NCI-H226 (cell line): ENCODE measurements around the gene LRP2.
"Not testable (repeated sequence)": the region's sequence is repeated elsewhere in the genome, so short reads cannot be mapped to it uniquely, and the experiment has no call there.

Source experiments
- DNase-seq: peaks from one replicate; pipeline ENCODE4 v3.0.0-alpha.2; 2015

The LRP2 gene

GRCh38 chr2:169300636-169301530 lies 61.5 kb downstream of the LRP2 start:
- no peak for DNase-seq

DNA sequence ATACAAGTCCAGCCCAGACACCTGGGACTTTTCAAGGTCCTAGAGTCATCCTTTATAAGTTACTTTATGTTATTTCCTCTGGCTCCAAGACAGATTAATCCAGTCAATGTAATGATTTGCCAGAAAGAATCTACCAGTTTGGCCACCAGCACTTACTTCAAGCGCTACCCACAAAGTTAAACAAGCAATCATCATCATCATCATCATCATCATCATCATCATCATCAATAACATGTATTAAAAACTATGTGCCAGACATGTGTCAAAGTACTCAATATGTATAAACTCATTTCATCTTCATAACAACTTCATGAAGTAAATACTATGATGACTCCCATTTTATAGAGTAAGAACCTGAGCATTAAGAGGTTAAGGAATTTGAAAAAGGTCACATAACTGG lies 64.3 kb downstream of the LRP2 start:
- DNase-seq, result no peak

GRCh38 chr2:169294001-169294675 lies 68.2 kb downstream of the LRP2 start:
- no peak for DNase-seq

GRCh38 chr2:169291517-169291916 lies 70.8 kb downstream of the LRP2 start:
- DNase-seq, result no peak

DNA sequence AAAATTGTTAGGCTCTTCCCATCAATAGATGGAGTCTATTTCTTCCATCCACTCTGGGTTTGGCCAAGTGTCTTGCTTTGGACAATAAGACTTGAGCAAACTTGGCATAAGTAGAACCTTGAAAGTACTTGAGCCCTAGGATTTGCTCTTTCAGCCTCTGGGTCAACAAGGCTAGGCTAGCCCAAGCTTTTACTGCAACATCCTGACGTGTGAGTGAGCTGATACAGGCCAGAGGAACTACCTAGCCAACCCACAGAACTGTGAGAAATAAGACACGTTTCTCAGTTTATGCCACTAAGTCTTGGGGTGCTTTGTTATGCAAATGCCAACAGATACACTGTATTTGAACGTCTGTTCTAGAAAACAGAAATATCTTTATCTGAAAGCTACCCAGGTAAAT lies 71.9 kb downstream of the LRP2 start:
- DNase-seq, result no peak

DNA sequence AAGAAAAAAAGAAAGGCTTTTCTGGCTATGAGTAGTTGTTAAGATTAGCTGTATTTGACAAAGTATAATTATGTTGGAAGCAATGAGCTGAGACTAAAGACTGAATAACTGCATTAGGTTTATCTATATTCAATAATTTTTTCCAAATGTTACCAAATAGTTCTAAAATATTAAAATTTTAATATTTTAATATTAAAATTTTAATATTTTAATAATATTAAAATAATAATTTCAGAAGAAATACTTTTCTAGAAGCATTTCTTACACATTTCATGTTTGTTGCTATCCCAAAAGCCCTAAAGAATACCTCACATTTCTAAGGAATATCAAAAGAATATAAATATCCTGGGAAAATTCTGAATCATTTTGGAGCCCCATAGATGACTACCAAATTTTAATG lies 74.7 kb downstream of the LRP2 start:
- DNase-seq, result no peak

- DNase-seq, result no peak
Observed at GRCh38 chr2:169286624-169287231, 75.6 kb downstream of the LRP2 start.

DNA sequence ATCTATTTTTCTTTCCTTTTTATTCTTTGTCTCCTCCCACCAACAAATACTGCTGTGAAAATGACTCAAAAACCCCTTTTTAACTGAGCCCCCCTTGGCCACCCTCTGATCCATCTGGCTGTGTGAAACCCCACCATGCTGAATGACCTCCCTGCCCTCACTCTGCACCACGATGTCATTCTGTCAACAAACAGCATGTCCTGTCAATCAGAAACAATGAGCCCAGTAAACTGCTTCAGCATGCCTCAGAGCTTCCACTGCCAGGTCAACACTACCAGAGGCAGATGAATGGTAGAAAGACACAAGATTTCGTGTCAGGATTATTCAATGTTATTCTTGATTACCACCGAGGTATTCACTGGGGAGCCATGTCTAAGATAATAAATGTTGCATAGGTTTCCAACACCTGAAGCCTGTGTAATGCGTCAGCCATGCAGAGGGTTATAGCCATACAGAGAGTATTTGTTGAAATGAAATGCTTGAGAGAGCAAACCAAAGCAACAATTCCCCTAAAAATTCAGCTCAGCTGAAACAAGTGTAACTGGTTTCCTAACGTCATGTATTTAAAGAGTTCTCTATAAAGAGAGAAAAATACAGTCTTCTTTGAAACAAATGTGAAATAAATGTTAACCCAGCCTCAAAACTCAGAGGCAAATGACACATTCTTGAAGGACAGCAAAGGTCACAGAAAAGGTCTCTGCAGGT lies 76.7 kb downstream of the LRP2 start:
- DNase-seq, result no peak

DNA sequence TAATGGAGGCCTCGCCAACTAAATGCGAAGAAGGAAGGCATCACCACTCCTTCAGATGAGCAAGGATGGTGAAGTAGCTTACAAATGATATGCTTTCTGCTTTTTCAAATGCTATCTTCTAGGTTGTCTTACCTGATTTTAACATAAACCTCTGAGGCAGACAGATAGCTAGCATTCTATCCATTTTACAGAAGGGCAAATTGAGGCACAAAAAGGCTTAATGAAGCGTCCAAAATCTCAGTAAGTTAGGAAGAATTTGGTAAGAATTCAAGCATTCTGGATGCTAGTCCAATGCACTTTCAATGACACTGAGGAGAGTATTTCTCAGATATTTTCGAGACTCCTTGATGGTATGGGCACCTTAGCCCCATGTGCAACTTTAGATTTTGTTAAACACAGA lies 81.8 kb downstream of the LRP2 start:
- DNase-seq, result no peak

- DNase-seq, result no peak
Observed at GRCh38 chr2:169275696-169276444, 86.5 kb downstream of the LRP2 start.

- DNase-seq, result no peak
Observed at GRCh38 chr2:169272010-169272409, 90.3 kb downstream of the LRP2 start.

DNA sequence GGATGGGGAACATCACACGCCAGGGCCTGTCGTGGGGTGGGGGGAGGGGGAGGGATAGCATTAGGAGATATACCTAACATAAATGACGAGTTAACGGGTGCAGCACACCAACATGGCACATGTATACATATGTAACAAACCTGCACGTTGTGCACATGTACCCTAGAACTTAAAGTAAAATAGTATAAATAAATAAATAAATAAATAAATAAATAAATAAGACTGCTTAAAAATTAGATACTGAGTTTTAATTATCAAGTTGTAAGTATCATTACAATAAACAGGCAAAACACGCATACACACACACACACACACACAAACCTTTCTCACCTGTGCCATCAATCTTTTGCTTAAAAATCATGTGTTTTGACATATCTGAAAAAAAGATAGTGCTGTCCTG lies 91.8 kb downstream of the LRP2 start:
- not testable (repeated sequence) for DNase-seq

GRCh38 chr2:169265591-169265990 lies 96.7 kb downstream of the LRP2 start:
- DNase-seq, result no peak

DNA sequence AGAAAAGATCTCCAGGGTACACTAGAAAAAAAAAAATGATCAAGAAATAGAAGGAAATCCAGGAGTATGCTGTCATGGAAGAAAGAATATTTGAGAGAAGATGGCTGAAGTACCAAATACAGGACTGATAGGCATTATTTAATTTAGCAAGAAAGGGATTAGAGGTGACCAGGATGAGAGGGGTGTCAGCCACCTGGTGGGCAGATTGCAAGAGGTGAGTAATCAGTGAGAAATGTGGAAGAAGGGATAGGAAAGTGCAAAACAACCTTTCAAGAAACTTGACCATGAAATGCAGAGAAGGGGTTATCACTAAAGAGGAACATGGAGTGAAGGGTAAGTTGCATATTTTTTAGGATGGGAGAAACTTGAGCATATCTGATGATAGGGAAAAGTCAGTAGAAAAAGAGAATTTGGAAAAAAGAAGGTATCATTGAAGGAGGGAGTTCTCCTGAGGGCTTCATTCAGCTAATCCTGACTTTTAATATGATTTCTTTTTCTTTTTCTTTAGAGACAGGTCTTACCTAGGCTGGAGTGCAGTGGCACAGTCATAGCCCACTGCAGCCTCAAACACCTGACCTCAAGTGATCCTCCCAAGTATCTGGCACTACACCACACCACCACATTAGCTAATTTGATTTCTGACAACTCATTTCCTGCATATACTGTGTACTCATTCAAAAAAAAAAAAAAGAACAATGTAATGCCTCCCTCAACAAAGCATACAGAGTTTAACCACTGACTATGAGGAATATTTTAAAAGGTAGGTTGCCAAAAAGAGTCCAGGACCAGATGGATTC lies 101.3 kb downstream of the LRP2 start:
- DNase-seq, result peak; percentile 39

DNA sequence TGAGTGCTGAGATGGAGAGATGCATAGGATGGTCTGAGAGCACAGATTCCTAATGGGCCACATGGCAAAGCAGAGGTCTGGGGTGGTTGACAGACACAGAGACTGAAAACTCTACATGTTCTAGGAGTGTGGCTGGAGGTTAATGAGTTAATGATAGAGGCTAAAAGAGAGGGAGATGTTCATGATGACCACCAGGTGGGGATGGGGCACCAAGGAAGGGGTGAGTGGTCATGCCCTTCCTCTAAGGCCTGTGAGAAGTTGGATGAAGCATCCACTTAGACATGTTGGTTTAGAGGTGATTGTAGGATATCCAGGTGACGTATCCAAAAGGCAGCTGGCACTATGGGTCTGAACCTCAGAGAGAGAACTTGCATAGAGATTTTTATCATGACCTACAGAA lies 102.1 kb downstream of the LRP2 start:
- DNase-seq, result no peak

DNA sequence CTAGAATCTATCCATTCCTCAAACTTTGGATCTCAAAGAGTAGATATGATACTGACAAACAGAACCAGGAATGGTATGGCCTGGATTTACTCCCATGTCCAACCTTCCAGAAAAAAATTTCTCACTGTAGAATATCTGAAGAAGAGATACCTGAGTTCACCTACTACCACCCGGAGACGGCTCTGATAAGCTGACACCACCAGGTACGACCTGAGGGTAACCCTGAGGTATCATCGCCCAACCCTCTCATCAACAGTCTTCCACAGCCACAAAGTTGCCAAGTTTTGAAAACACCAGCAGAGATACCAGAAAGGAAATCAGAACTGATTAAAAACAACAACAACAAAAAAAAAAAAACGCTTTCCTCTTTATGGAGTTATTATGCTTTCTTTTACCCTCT lies 102.9 kb downstream of the LRP2 start:
- no peak for DNase-seq

DNA sequence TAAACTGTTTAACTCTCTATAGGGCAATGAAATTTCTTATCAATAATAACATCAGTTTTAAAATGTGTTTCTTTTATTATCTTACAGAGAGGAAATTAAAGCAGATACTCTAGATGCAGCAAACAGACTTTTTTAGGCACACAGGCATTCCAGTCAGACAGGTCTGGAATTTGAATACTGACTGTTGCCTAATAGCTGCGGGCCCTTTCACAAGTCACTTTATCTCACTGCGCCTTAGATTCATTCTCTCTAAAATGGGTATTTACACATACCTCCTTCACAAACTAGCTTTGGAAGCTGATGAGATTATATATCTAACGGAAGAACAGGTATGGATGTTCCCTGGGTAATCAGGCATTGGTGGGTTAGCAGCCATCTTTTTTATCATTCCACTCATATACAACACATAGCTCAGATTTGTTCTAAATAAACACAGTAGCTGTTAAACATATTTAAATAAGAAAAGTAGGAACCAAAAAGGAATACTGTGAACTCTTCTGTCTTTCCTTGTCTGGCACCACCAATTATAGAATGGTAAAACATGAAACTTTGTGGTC lies 104.2 kb downstream of the LRP2 start:
- DNase-seq, result peak; percentile 55

GRCh38 chr2:169254774-169255173 lies 107.6 kb downstream of the LRP2 start:
- peak; percentile 23 for DNase-seq

- DNase-seq, result no peak
Observed at GRCh38 chr2:169247211-169247610, 115.1 kb downstream of the LRP2 start.

DNA sequence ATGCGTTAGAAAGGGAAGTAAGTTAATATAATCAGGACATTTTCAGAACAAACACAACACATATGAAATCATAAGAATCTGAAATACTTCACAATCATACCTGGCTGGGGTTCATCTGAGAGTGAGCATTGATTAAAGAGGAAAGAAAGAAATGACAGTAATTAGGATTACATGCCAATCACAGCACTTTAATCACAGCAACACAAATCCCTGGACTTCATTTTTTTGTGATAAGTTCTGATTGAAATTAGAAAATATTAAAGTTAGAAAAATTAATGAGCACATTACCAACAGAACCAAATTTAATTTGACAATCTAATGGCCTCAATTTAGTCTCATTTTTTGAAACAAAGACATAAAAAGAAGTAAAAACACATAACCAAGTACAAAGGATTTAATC lies 121.9 kb downstream of the LRP2 start:
- no peak for DNase-seq

DNA sequence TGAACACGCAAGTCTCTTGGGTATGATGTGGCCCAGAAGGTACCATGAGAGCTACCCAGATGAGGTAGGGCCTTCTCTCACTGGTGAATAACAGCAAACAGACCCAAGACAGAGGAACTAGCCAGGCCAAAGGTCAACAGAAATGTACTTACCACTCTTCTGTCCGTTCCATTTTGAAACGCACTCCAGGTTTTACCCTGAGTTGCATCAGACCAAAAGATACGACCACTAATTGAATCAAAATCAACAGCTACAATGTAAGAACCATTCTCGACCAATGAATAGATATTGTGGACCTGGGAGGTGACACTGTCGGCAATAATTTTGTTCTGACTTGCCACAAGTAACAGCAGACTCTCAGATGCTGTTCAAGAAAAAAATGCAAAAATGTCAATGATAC lies 124.4 kb downstream of the LRP2 start:
- DNase-seq, result no peak
